ENCODE results near the gene GRWD1. TPM values are rescaled to one million over a fixed set of nuclear protein-coding genes. Genes with fewer than 3 reads are reported as not detected.

GRWD1 gene
- total and polyA plus RNA-seq, 2 of the 13 experiments (the other 11 are each of a cell fraction or from before 2014, with no cell fraction given): 10.8 to 46.6 TPM

GRCh38 chr19:48398375-48399235 is 47.2 kb upstream of the GRWD1 start (continued):
- TF ChIP-seq THYN1 (CRISPR knock-in tag; IDR thresholded peaks at IDR 0.05; ENCODE audit: borderline replicate concordance, low read depth) (no peak), FOXM1 (CRISPR knock-in tag; IDR thresholded peaks at IDR 0.05) (no peak), TBL1XR1 (IDR thresholded peaks at IDR 0.05; ENCODE audit: borderline replicate concordance, low read length, partially characterized antibody) (no peak), E2F2 (CRISPR knock-in tag; IDR thresholded peaks at IDR 0.05; ENCODE audit: borderline replicate concordance) (no peak), ZNF652 (CRISPR knock-in tag; IDR thresholded peaks at IDR 0.05; ENCODE audit: borderline replicate concordance, low read depth) (no peak), IKZF1 (IDR thresholded peaks at IDR 0.05) (no peak), PLRG1 (conservative IDR thresholded peaks at IDR 0.05) (no peak), ZNF713 (CRISPR knock-in tag; IDR thresholded peaks at IDR 0.05) (no peak), AKNA (CRISPR knock-in tag; IDR thresholded peaks at IDR 0.05; ENCODE audit: borderline replicate concordance) (no peak), NPAS2 (CRISPR knock-in tag; IDR thresholded peaks at IDR 0.05; ENCODE audit: borderline replicate concordance) (no peak), FOXP1 (IDR thresholded peaks at IDR 0.05) (no peak), FOXP1 (CRISPR knock-in tag; IDR thresholded peaks at IDR 0.05) (no peak), SOX5 (CRISPR knock-in tag; IDR thresholded peaks at IDR 0.05; ENCODE audit: borderline replicate concordance) (no peak), ZSCAN21 (CRISPR knock-in tag; IDR thresholded peaks at IDR 0.05; ENCODE audit: borderline replicate concordance) (no peak), U2AF2 (IDR thresholded peaks at IDR 0.05; ENCODE audit: low read depth, low read length) (no peak), ZFP41 (CRISPR knock-in tag; IDR thresholded peaks at IDR 0.05; ENCODE audit: borderline replicate concordance) (no peak), PREB (CRISPR knock-in tag; IDR thresholded peaks at IDR 0.05) (no peak), ZNF577 (CRISPR knock-in tag; IDR thresholded peaks at IDR 0.05; ENCODE audit: borderline replicate concordance, low read depth) (no peak), PHB2 (IDR thresholded peaks at IDR 0.05; ENCODE audit: partially characterized antibody) (no peak), PITX1 (CRISPR knock-in tag; IDR thresholded peaks at IDR 0.05) (no peak), ARHGAP35 (CRISPR knock-in tag; IDR thresholded peaks at IDR 0.05; ENCODE audit: borderline replicate concordance) (no peak), HOMEZ (CRISPR knock-in tag; IDR thresholded peaks at IDR 0.05; ENCODE audit: low read depth) (no peak)

Data from HepG2 (cell line).